IMR-90 (cell line): ENCODE measurements around the gene RSPH9.
A peak's percentile ranks its signal among the peaks of the same experiment; 100 is the strongest.

ENCODE experiments used
- CEBPB ChIP-seq: IDR thresholded peaks from 2 replicates; pipeline ENCODE4 v1.6.1; 2012; ENCODE audit warnings: low read depth, low read length, improper control_type of control experiment
- ELK1 ChIP-seq: fragments of 150-350 bp; IDR thresholded peaks from 2 replicates; pipeline ENCODE4 v1.6.1; 2016; ENCODE audit warnings: low read depth, mild to moderate bottlenecking, low read length, moderate library complexity, borderline replicate concordance
- MAFK ChIP-seq: IDR thresholded peaks from 2 replicates; pipeline ENCODE4 v1.6.1; 2012; ENCODE audit warnings: low read depth, low read length, improper control_type of control experiment
- MAZ ChIP-seq: IDR thresholded peaks from 2 replicates; pipeline ENCODE4 v1.6.1; 2012; ENCODE audit warnings: low read depth, mild to moderate bottlenecking, low read length, improper control_type of control experiment, moderate library complexity, borderline replicate concordance
- MXI1 ChIP-seq: IDR thresholded peaks from 2 replicates; pipeline ENCODE4 v1.6.1; 2012; ENCODE audit warnings: low read depth, mild to moderate bottlenecking, low read length, moderate library complexity, borderline replicate concordance
- POLR2A ChIP-seq: IDR thresholded peaks from 2 replicates; pipeline ENCODE4 v1.6.1; 2012; ENCODE audit warnings: mild to moderate bottlenecking, low read depth, low read length
- RAD21 ChIP-seq: IDR thresholded peaks from 2 replicates; pipeline ENCODE4 v1.6.1; 2012; ENCODE audit warnings: low read length, improper control_type of control experiment
- RFX5 ChIP-seq: IDR thresholded peaks from 2 replicates; pipeline ENCODE4 v1.8.0; 2012; ENCODE audit warnings: low read depth, mild to moderate bottlenecking, low read length, moderate library complexity
- SMC3 ChIP-seq: fragments of 150-350 bp; IDR thresholded peaks from 2 replicates; pipeline ENCODE4 v1.6.1; 2016; ENCODE audit warnings: low read depth, mild to moderate bottlenecking, antibody characterized with exemption, low read length, moderate library complexity
- TF ChIP-seq, protein P1 (sequence below): conservative IDR thresholded peaks from 2 replicates; pipeline ENCODE4 v1.5.1; 2012; ENCODE audit warnings: mild to moderate bottlenecking, low read depth, low read length, improper control_type of control experiment
- TF ChIP-seq, protein P2 (sequence below): fragments of 150-350 bp; IDR thresholded peaks from 2 replicates; pipeline ENCODE4 v1.6.1; 2017; ENCODE audit warnings: mild to moderate bottlenecking, antibody characterized with exemption, low read length, low read depth

DNA sequence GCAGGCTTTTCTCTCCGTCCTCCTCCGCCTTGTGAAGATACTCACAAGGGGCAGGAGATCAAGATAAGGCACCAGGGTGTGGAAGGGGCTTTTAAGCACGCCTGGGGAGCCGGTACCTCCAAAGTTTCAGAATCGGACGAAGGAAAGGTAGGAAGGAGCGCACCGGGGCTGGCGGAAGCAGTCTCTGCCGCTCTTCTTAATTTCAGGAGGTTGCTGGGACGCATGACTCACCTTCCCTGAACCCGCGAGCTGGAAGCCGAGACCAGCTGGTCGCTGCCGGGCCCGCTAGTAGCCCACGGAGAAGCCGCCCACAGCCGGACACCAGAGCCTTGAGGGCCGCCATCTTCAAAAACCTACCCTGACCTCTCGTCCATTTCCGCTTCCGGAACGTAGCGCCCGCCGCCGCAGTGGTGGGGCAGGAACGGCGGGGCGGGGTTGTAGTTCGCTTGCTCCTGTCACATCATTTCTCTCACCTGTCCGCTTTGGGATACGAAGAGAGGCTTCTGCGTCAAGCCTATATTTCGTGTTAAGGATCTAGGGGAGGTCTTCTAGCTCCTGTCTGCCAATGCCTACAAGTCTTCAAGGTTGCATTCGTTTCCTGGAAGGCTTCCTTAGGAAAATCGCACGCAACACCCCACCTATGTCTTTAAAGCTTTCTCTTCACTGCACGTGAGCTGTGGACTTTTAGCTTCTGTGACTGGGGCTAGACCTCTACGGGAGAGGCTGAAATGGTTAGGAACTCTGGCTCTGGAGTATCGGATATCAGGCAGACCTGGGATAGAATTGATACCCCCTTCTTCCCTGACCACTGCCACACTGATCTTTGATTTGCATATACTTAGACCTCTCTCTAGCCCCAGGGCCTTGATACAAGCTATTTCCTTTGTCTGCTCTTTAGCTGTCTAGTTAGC, 42.9 kb downstream of the RSPH9 start, which contains the start of gene MRPS18A:
- TF ChIP-seq, protein P1, sequence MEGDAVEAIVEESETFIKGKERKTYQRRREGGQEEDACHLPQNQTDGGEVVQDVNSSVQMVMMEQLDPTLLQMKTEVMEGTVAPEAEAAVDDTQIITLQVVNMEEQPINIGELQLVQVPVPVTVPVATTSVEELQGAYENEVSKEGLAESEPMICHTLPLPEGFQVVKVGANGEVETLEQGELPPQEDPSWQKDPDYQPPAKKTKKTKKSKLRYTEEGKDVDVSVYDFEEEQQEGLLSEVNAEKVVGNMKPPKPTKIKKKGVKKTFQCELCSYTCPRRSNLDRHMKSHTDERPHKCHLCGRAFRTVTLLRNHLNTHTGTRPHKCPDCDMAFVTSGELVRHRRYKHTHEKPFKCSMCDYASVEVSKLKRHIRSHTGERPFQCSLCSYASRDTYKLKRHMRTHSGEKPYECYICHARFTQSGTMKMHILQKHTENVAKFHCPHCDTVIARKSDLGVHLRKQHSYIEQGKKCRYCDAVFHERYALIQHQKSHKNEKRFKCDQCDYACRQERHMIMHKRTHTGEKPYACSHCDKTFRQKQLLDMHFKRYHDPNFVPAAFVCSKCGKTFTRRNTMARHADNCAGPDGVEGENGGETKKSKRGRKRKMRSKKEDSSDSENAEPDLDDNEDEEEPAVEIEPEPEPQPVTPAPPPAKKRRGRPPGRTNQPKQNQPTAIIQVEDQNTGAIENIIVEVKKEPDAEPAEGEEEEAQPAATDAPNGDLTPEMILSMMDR = no peak
- TF ChIP-seq MAFK (no peak), POLR2A (peak; percentile 70), CEBPB (no peak), SMC3 (no peak), MAZ (peak; percentile 33; the same call in 1 of the 2 replicates), MXI1 (no peak), RAD21 (no peak; the same call in 1 of the 2 replicates), ELK1 (no peak), RFX5 (no peak)
- TF ChIP-seq, protein P2, sequence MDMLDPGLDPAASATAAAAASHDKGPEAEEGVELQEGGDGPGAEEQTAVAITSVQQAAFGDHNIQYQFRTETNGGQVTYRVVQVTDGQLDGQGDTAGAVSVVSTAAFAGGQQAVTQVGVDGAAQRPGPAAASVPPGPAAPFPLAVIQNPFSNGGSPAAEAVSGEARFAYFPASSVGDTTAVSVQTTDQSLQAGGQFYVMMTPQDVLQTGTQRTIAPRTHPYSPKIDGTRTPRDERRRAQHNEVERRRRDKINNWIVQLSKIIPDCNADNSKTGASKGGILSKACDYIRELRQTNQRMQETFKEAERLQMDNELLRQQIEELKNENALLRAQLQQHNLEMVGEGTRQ = no peak
